CD4-positive, CD25-positive, alpha-beta regulatory T cell (primary cell): ENCODE measurements around the gene AFAP1L1. TPM values are rescaled to one million over a fixed set of nuclear protein-coding genes. Genes with fewer than 3 reads are reported as not detected.
A peak's percentile ranks its signal among the peaks of the same experiment; 100 is the strongest.

ENCODE experiments used
- ATAC-seq, 2 donors: fragments of 150-1000 bp; cut with Tn5 transposase; one replicate each; pipeline ENCODE4 v1.10.0; 2021; ENCODE audit warnings: low read depth in 2 of 2, moderate number of reproducible peaks in 2 of 2, moderate library complexity in 1 of 2
- DNase-seq, 3 donors: peaks; one replicate each; pipeline versions ENCODE4 v3.0.0 to v3.0.0-alpha.2; 2012 to 2022; ENCODE audit warnings: mixed read lengths in 1 of 3
- H3K27ac ChIP-seq: one replicate; pipeline ENCODE4 v1.7.0; 2013; ENCODE audit warnings: mild to moderate bottlenecking, low read length; ENCODE audit not compliant: insufficient read depth, poor library complexity, severe bottlenecking
- H3K27me3 ChIP-seq: one replicate; pipeline ENCODE4 v1.7.0; 2013; ENCODE audit warnings: low read length; ENCODE audit not compliant: control insufficient read depth, insufficient read depth
- H3K36me3 ChIP-seq: one replicate; pipeline ENCODE4 v1.7.0; 2013; ENCODE audit warnings: mild to moderate bottlenecking, low read length, moderate library complexity; ENCODE audit not compliant: control insufficient read depth, insufficient read depth
- H3K4me1 ChIP-seq: 2 replicates; pipeline ENCODE4 v1.7.0; 2013; ENCODE audit warnings: mild to moderate bottlenecking, low read length; ENCODE audit not compliant: insufficient read depth, control insufficient read depth, poor library complexity, severe bottlenecking
- H3K4me3 ChIP-seq: one replicate; pipeline ENCODE4 v1.7.0; 2013; ENCODE audit warnings: low read depth, mild to moderate bottlenecking, low read length, moderate library complexity
- H3K9me3 ChIP-seq, 2 experiments: 1 replicate in 1 of 2; 2 replicates in 1 of 2; pipeline ENCODE4 v1.7.0; 2013; ENCODE audit warnings: low read length in 2 of 2, mild to moderate bottlenecking in 1 of 2, moderate library complexity in 1 of 2; ENCODE audit not compliant: control insufficient read depth in 2 of 2
- H3K27ac Mint-ChIP-seq, 3 donors: one replicate each; pipeline ENCODE4 v1.8.0; 2020 to 2022; ENCODE audit warnings: mild to moderate bottlenecking in 3 of 3, mixed read lengths in 3 of 3, moderate library complexity in 2 of 3
- H3K27me3 Mint-ChIP-seq: one replicate; pipeline ENCODE4 v1.8.0; 2022; ENCODE audit warnings: mild to moderate bottlenecking, mixed read lengths
- H3K36me3 Mint-ChIP-seq: one replicate; pipeline ENCODE4 v1.8.0; 2020; ENCODE audit warnings: mixed read lengths
- H3K4me1 Mint-ChIP-seq, 4 donors: one replicate each; pipeline ENCODE4 v1.8.0; 2020 to 2022; ENCODE audit warnings: mixed read lengths in 4 of 4, mild to moderate bottlenecking in 1 of 4
- H3K4me3 Mint-ChIP-seq, 4 donors: one replicate each; pipeline ENCODE4 v1.8.0; 2020 to 2022; ENCODE audit warnings: mild to moderate bottlenecking in 4 of 4, mixed read lengths in 4 of 4, moderate library complexity in 3 of 4
- H3K9me3 Mint-ChIP-seq, 7 donors: one replicate each; pipeline ENCODE4 v1.8.0; 2020 to 2022; ENCODE audit warnings: mixed read lengths in 7 of 7, mild to moderate bottlenecking in 3 of 7, moderate library complexity in 2 of 7
- polyA plus RNA-seq, 4 donors: library from polyadenylated mRNA; unstranded; fragments of 300-500 nt; fragmentation: Illumina TruSeq; gene quantifications; one replicate each; pipeline ENCODE4 v1.2.3, GENCODE V29; 2021
- total RNA-seq: library from RNA; stranded (reverse); gene quantifications from one replicate; pipeline ENCODE4 v1.2.3, GENCODE V29; 2022

AFAP1L1 gene
- total and polyA plus RNA-seq, 5 donors from 2014 or later, result 0.14 TPM; not detected in 4

GRCh38 chr5:149322518-149322917 is 50.9 kb downstream of the AFAP1L1 start:
- H3K36me3 Mint-ChIP-seq, result no peaks in the 10 kb centered on the region
- H3K9me3 Mint-ChIP-seq, result peaks cover 0 to 2% (median 0%) of the 10 kb centered on the region in 7 donors
- Histone ChIP-seq H3K27ac (no peak overlapping the region), H3K9me3 (no peaks in the 10 kb centered on the region), H3K4me1 (peaks cover under 1% of the 10 kb centered on the region), H3K4me3 (no peak overlapping the region), H3K27me3 (no peaks in the 10 kb centered on the region), H3K36me3 (no peaks in the 10 kb centered on the region)
- no peaks in the 10 kb centered on the region for H3K4me1 Mint-ChIP-seq
- H3K27ac Mint-ChIP-seq, result peak overlapping the region in 1 of 3 donors; percentile 84
- DNase-seq, result no peak
- H3K4me3 Mint-ChIP-seq, result no peak overlapping the region
- H3K27me3 Mint-ChIP-seq, result peaks cover 4% of the 10 kb centered on the region
- no peak for ATAC-seq

DNA sequence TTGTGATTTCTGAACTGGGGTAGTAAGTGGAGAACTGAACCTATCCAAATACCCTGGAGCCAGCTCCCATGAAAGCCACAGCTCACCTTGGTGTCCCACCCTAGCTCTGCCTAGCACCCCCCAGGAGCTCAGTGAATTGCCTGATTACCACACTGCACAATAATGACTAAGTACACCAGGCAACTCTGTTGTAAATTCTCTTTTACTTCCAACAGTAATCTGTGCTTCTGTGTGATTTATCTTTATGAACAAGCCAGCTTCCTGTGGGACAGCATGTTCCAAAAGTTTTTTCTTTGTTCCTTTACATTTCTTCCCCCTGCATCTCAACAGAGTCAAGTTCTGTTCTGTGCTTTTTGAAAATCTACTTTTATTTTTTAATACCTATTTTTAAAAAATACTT is 51.6 kb downstream of the AFAP1L1 start:
- Mint-ChIP-seq H3K4me3 (no peak overlapping the region), H3K9me3 (peaks cover 0 to 2% (median 0%) of the 10 kb centered on the region in 7 donors), H3K27ac (no peak overlapping the region), H3K27me3 (peaks cover 4% of the 10 kb centered on the region), H3K4me1 (no peaks in the 10 kb centered on the region), H3K36me3 (no peaks in the 10 kb centered on the region)
- no peak for ATAC-seq
- Histone ChIP-seq H3K27me3 (no peaks in the 10 kb centered on the region), H3K4me3 (no peak overlapping the region), H3K36me3 (no peaks in the 10 kb centered on the region), H3K4me1 (no peaks in the 10 kb centered on the region), H3K27ac (no peak overlapping the region), H3K9me3 (no peaks in the 10 kb centered on the region)
- no peak for DNase-seq

DNA sequence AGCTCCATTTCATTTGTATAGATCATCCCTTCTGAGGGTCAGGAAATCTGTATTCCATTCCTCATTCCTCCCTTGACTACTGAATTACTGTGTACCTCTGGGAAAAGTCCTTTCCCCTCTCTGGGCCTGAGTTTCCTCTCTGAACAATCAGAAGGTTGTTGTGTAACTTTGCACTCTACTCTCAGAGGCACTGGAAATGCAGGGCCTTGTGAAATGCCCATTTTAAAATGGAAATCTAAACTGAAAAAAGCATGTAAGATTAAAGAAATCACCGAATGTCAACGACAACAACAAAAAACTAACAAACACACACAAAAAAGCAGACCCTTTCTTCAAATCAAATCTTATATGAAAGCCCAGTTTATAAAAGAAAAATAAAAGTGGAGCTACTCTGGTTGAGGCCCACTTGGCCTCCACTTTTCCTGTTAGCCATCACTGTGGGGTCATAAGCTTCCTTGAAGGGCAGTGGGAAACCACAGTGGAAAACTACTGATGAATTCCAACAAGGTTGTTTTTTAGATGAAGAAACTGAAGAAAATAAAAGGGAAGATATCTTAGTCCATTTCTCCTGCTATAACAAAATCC is 52.1 kb downstream of the AFAP1L1 start:
- peaks cover 4% of the 10 kb centered on the region for H3K27me3 Mint-ChIP-seq
- no peaks in the 10 kb centered on the region for H3K4me1 Mint-ChIP-seq

DNA sequence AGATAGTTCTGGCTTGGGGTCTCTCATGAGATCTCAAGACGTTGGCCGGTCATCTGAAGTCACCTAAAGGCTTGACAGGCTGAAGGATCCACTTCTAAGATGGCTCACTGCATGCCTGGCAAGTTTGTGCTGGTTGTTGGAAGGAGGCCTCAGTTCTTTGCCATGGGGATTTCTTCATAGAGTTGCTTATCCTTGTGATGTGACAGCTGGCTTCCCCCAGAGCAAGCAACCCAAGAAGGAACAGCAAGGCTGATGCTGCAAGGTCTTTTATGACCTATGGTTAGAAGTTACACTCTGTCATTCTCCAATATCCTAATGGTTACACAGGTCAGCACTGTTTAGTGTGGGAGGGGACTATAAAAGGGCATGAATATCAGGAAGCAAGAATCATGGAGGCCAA is 53.0 kb downstream of the AFAP1L1 start:
- no peak for ATAC-seq
- Histone ChIP-seq H3K9me3 (no peaks in the 10 kb centered on the region), H3K27me3 (no peaks in the 10 kb centered on the region), H3K27ac (no peak overlapping the region), H3K36me3 (no peaks in the 10 kb centered on the region), H3K4me3 (no peak overlapping the region), H3K4me1 (no peaks in the 10 kb centered on the region)
- H3K36me3 Mint-ChIP-seq, result no peaks in the 10 kb centered on the region
- H3K27me3 Mint-ChIP-seq, result peaks cover 8% of the 10 kb centered on the region
- H3K4me3 Mint-ChIP-seq, result no peak overlapping the region
- no peaks in the 10 kb centered on the region for H3K4me1 Mint-ChIP-seq
- no peak for DNase-seq
- H3K27ac Mint-ChIP-seq, result no peak overlapping the region
- peaks cover 0 to 2% (median 0%) of the 10 kb centered on the region in 7 donors for H3K9me3 Mint-ChIP-seq

More for the DNA sequence above, 52.1 kb downstream of the AFAP1L1 start:
- H3K4me1 ChIP-seq, result no peaks in the 10 kb centered on the region
- Mint-ChIP-seq H3K9me3 (peaks cover 0 to 2% (median 0%) of the 10 kb centered on the region in 7 donors), H3K27ac (no peak overlapping the region), H3K36me3 (no peaks in the 10 kb centered on the region), H3K4me3 (no peak overlapping the region)
- DNase-seq (no peak), ATAC-seq (no peak)
- no peak overlapping the region for H3K27ac ChIP-seq
- H3K4me3 ChIP-seq, result no peak overlapping the region
- no peaks in the 10 kb centered on the region for H3K9me3 ChIP-seq
- H3K36me3 ChIP-seq, result no peaks in the 10 kb centered on the region
- H3K27me3 ChIP-seq, result no peaks in the 10 kb centered on the region

DNA sequence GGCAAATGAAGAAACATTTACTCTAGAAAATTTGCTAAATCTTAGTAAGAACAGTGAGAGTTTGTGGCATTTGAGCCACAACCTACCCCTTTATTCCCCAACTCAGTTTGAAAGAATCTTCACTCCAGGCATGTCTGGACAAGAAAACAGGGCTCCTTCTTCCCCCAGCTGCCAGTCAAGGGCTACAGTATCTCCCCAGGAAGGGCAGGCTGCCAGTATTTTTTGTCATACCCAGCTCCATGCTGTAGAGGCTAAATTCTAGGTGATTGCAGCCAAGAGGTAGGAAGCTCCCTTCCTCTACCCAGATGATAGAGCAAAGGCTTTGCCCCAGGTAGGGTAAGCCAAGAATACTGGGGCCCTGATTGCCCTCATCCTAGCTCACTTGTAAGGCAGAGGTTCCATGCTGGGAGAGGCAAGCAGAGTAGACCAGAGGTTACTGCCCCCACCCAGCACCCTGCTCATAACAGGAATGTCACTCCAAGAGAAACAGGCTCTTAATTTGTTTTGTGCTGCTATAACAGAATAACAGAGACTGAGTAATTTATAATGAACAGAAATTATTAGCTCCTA is 53.6 kb downstream of the AFAP1L1 start:
- Histone ChIP-seq H3K27ac (no peak overlapping the region), H3K4me3 (no peak overlapping the region), H3K4me1 (no peaks in the 10 kb centered on the region), H3K9me3 (no peaks in the 10 kb centered on the region), H3K27me3 (no peaks in the 10 kb centered on the region), H3K36me3 (no peaks in the 10 kb centered on the region)
- no peak overlapping the region for H3K4me3 Mint-ChIP-seq
- H3K36me3 Mint-ChIP-seq, result no peaks in the 10 kb centered on the region
- no peak for ATAC-seq
- peaks cover 0 to 2% (median 0%) of the 10 kb centered on the region in 7 donors for H3K9me3 Mint-ChIP-seq
- no peak overlapping the region for H3K27ac Mint-ChIP-seq
- peaks cover 5% of the 10 kb centered on the region for H3K27me3 Mint-ChIP-seq
- no peak for DNase-seq
- no peaks in the 10 kb centered on the region for H3K4me1 Mint-ChIP-seq

DNA sequence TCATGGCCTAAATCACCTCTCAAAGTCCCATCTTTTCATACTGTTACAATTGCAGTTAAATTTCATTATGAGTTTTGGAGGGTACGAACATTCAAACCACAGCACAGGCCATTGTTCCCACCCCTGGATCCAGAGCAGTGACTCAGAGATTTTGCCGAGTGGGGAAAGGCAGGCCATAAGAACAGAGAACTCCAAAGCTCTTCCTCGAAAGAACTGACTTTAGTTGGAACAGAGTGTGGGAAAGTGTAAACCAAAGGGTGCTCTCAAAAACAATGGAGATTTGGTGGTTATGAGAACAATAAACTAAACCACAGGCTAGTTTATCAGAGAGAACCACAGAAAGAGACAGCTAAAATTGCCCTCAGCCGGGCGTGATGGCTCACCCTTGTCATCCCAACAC is 54.2 kb downstream of the AFAP1L1 start:
- no peaks in the 10 kb centered on the region for H3K4me1 Mint-ChIP-seq
- ATAC-seq (no peak), DNase-seq (no peak)
- H3K36me3 Mint-ChIP-seq, result no peaks in the 10 kb centered on the region
- no peak overlapping the region for H3K27ac ChIP-seq
- peaks cover 0 to 2% (median 0%) of the 10 kb centered on the region in 7 donors for H3K9me3 Mint-ChIP-seq
- no peaks in the 10 kb centered on the region for H3K36me3 ChIP-seq
- no peaks in the 10 kb centered on the region for H3K9me3 ChIP-seq
- no peak overlapping the region for H3K4me3 ChIP-seq
- no peaks in the 10 kb centered on the region for H3K27me3 ChIP-seq
- H3K4me1 ChIP-seq, result no peaks in the 10 kb centered on the region
- no peak overlapping the region for H3K27ac Mint-ChIP-seq
- H3K27me3 Mint-ChIP-seq, result peaks cover 4% of the 10 kb centered on the region
- peak overlapping the region in 1 of 4 donors; percentile 43 for H3K4me3 Mint-ChIP-seq

GRCh38 chr5:149326611-149327010 is 55.0 kb downstream of the AFAP1L1 start:
- no peak for ATAC-seq
- H3K9me3 ChIP-seq, result no peaks in the 10 kb centered on the region

DNA sequence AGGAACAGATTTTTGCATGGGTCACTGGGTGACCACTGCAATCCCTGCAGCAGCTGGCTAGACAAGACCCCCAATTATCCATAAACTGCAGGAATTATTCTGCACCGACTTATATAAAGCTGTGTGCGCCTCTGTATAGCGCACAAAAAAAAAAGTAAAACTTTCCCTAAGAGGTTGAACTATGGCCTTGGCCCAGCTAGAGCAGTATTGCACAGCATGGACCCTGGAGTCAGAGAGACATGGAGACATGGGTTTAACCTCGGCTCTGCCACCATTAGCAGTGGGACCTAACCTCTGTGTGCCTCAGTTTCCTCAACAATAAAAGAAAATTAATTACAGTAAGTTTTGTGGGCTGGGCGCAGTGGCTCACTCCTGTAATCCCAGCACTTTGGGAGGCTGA is 56.5 kb downstream of the AFAP1L1 start:
- H3K27me3 Mint-ChIP-seq, result peaks cover 4% of the 10 kb centered on the region
- no peaks in the 10 kb centered on the region for H3K4me1 Mint-ChIP-seq
- H3K4me1 ChIP-seq, result no peaks in the 10 kb centered on the region
- no peak overlapping the region for H3K4me3 ChIP-seq
- ATAC-seq, result no peak
- H3K27me3 ChIP-seq, result no peaks in the 10 kb centered on the region
- no peaks in the 10 kb centered on the region for H3K36me3 ChIP-seq
- H3K27ac Mint-ChIP-seq, result no peak overlapping the region
- no peak overlapping the region for H3K27ac ChIP-seq
- no peaks in the 10 kb centered on the region for H3K36me3 Mint-ChIP-seq
- no peak overlapping the region for H3K4me3 Mint-ChIP-seq
- no peak for DNase-seq
- no peaks in the 10 kb centered on the region for H3K9me3 ChIP-seq
- H3K9me3 Mint-ChIP-seq, result peaks cover 0 to 2% (median 0%) of the 10 kb centered on the region in 7 donors

More at GRCh38 chr5:149326611-149327010, 55.0 kb downstream of the AFAP1L1 start:
- H3K27me3 ChIP-seq, result no peaks in the 10 kb centered on the region
- peaks cover 4% of the 10 kb centered on the region for H3K27me3 Mint-ChIP-seq
- no peak overlapping the region for H3K27ac ChIP-seq
- H3K27ac Mint-ChIP-seq, result no peak overlapping the region
- peaks cover 0 to 2% (median 0%) of the 10 kb centered on the region in 7 donors for H3K9me3 Mint-ChIP-seq
- H3K4me1 ChIP-seq, result no peaks in the 10 kb centered on the region
- H3K4me3 ChIP-seq, result no peak overlapping the region
- H3K4me3 Mint-ChIP-seq, result no peak overlapping the region
- no peak for DNase-seq
- no peaks in the 10 kb centered on the region for H3K4me1 Mint-ChIP-seq
- no peaks in the 10 kb centered on the region for H3K36me3 Mint-ChIP-seq
- H3K36me3 ChIP-seq, result no peaks in the 10 kb centered on the region
